PC-9 (cell line): Measurements from ENCODE around the gene KCNA1. TPM values are rescaled to one million over a fixed set of nuclear protein-coding genes. Genes with fewer than 3 reads are reported as not detected.

Source experiments
- BruUV-seq: library from RNA; stranded (reverse); fragments of 400-500 nt; replicated peaks from 2 replicates; lab custom pipeline; 2021; lab: Mats Ljungman, UMichigan
- CTCF ChIA-PET: fragments of 300-600 bp; sonication (Branson Sonifier 250); formaldehyde crosslinking; loops from one replicate; lab custom pipeline; 2022; ENCODE audit warnings: antibody characterized with exemption; lab: Charles Lee
- POLR2A ChIA-PET: fragments of 300-600 bp; sonication (Branson Sonifier 250); formaldehyde crosslinking; loops from one replicate; lab custom pipeline; 2022; ENCODE audit warnings: antibody characterized with exemption; ENCODE audit not compliant: unreplicated experiment; lab: Charles Lee
- DNase-seq, 2 experiments: peaks; one replicate each; pipeline versions ENCODE4 v3.0.0 to v3.0.0-alpha.2; 2015 to 2022; ENCODE audit warnings: mixed read lengths in 1 of 2
- H2AFZ ChIP-seq: fragments of 200-600 bp; sonication (generic); 2 replicates; pipeline ENCODE4 v1.8.1; 2017; ENCODE audit warnings: antibody characterized with exemption
- H3F3A ChIP-seq: fragments of 200-600 bp; sonication (generic); 2 replicates; pipeline ENCODE4 v1.8.1; 2017; ENCODE audit warnings: antibody characterized with exemption, mild to moderate bottlenecking, low read depth; ENCODE audit not compliant: insufficient read depth
- H3K27ac ChIP-seq: fragments of 200-600 bp; sonication (generic); 2 replicates; pipeline ENCODE4 v1.6.1; 2016; ENCODE audit warnings: mixed run types
- H3K27me3 ChIP-seq: fragments of 200-600 bp; sonication (generic); 2 replicates; pipeline ENCODE4 v1.6.1; 2016; ENCODE audit warnings: low read depth, mixed run types; ENCODE audit not compliant: insufficient read depth
- H3K36me3 ChIP-seq: fragments of 200-600 bp; sonication (generic); 2 replicates; pipeline ENCODE4 v1.6.1; 2016; ENCODE audit warnings: low read depth, mixed run types
- H3K4me1 ChIP-seq: fragments of 200-600 bp; sonication (generic); replicated peaks from 2 replicates; pipeline ENCODE4 v1.6.1; 2016; ENCODE audit warnings: mixed run types; ENCODE audit not compliant: insufficient read depth
- H3K4me2 ChIP-seq: fragments of 200-600 bp; sonication (generic); 2 replicates; pipeline ENCODE4 v1.6.1; 2017; ENCODE audit warnings: mixed run types
- H3K4me3 ChIP-seq: fragments of 200-600 bp; sonication (generic); 2 replicates; pipeline ENCODE4 v1.6.1; 2016; ENCODE audit warnings: mixed run types
- H3K79me2 ChIP-seq: fragments of 200-600 bp; sonication (generic); 2 replicates; pipeline ENCODE4 v1.6.1; 2017; ENCODE audit warnings: low read depth, mixed run types
- H3K9me2 ChIP-seq: fragments of 200-600 bp; sonication (generic); 2 replicates; pipeline ENCODE4 v1.8.1; 2017; ENCODE audit warnings: mild to moderate bottlenecking; ENCODE audit not compliant: insufficient read depth
- H3K9me3 ChIP-seq: fragments of 200-600 bp; sonication (generic); 2 replicates; pipeline ENCODE4 v1.8.1; 2016; ENCODE audit warnings: low read depth; ENCODE audit not compliant: insufficient read depth
- H4K20me1 ChIP-seq: fragments of 200-600 bp; sonication (generic); 2 replicates; pipeline ENCODE4 v1.8.1; 2017; ENCODE audit not compliant: insufficient read depth
- EZH2 ChIP-seq: fragments of 200-600 bp; sonication (generic); IDR thresholded peaks from 2 replicates; pipeline ENCODE4 v1.8.0; 2017; ENCODE audit warnings: antibody characterized with exemption, low read depth
- intact Hi-C: fragments of 100-400 bp; cut with micrococcal nuclease; formaldehyde crosslinking; loops from one replicate; pipeline ENCODE4 v1.10.0; 2022; ENCODE audit not compliant: unreplicated experiment
- total RNA-seq: library from RNA; stranded (reverse); gene quantifications from 2 replicates; pipeline ENCODE4 v1.2.3, GENCODE V29; 2021
- TF ChIP-seq, protein P1 (sequence below): fragments of 200-600 bp; sonication (generic); conservative IDR thresholded peaks from 2 replicates; pipeline ENCODE4 v1.6.1; 2017; ENCODE audit warnings: mixed run types, antibody characterized with exemption, mild to moderate bottlenecking, moderate library complexity

KCNA1 gene
- total RNA-seq, 1 experiment from 2014 or later = not detected

GRCh38 chr12:4933411-4933810 lies 23.7 kb downstream of the KCNA1 start:
- Histone ChIP-seq H3K27ac (no peak overlapping the region), H4K20me1 (no peaks in the 10 kb centered on the region), H3K9me2 (no peaks in the 10 kb centered on the region), H2AFZ (no peak overlapping the region), H3K79me2 (no peaks in the 10 kb centered on the region), H3F3A (no peaks in the 10 kb centered on the region), H3K4me3 (no peak overlapping the region), H3K9me3 (no peaks in the 10 kb centered on the region), H3K36me3 (no peaks in the 10 kb centered on the region), H3K4me1 (no peaks in the 10 kb centered on the region), H3K4me2 (no peak overlapping the region), H3K27me3 (peaks cover 61% of the 10 kb centered on the region)
- DNase-seq = no peak
- intact Hi-C loops = no loop called here
- no peak for TF ChIP-seq EZH2
- TF ChIP-seq, protein P1, sequence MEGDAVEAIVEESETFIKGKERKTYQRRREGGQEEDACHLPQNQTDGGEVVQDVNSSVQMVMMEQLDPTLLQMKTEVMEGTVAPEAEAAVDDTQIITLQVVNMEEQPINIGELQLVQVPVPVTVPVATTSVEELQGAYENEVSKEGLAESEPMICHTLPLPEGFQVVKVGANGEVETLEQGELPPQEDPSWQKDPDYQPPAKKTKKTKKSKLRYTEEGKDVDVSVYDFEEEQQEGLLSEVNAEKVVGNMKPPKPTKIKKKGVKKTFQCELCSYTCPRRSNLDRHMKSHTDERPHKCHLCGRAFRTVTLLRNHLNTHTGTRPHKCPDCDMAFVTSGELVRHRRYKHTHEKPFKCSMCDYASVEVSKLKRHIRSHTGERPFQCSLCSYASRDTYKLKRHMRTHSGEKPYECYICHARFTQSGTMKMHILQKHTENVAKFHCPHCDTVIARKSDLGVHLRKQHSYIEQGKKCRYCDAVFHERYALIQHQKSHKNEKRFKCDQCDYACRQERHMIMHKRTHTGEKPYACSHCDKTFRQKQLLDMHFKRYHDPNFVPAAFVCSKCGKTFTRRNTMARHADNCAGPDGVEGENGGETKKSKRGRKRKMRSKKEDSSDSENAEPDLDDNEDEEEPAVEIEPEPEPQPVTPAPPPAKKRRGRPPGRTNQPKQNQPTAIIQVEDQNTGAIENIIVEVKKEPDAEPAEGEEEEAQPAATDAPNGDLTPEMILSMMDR = no peak
- no TSS peak for BruUV-seq
- ChIA-PET CTCF (no interaction called here), POLR2A (no interaction called here)

DNA sequence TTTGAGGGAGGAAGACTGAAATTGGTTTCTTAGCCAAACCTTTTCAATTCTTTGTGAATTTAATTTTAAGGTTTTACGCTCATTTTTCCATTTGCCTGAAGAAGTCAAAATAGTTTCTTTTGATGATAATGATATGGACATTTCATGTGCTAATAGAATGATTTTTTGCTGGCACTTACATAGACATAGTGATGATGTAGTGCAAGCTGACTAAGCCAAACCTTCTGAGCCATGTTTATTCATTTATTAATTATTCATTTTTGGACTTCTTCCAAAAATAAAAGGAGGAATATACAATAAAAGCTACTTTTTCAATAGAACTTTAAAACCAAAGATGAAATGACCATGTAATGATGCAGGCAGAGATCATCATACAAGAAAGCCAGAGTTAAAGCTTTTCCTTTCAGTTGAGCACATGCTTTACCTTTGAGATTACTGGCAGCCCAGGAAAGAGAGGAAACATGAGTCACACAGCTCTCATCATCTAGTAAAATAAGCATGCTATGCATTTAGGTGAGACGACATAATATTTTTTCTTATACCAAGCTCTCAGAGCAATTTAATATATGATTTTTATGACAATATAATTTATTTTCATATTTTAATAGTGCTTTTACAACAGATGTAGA lies 24.8 kb downstream of the KCNA1 start:
- ChIA-PET POLR2A (no interaction called here), CTCF (no interaction called here)
- no TSS peak for BruUV-seq
- TF ChIP-seq, protein P1 = no peak
- no peak for TF ChIP-seq EZH2
- Histone ChIP-seq H2AFZ (no peak overlapping the region), H4K20me1 (0 out of 2 replicates have a peak, but pooled peaks cover 5% of the 10 kb centered on the region), H3K4me2 (no peak overlapping the region), H3K9me2 (no peaks in the 10 kb centered on the region), H3K27me3 (peaks cover 61% of the 10 kb centered on the region), H3K27ac (no peak overlapping the region), H3K4me1 (no peaks in the 10 kb centered on the region), H3K4me3 (no peak overlapping the region), H3F3A (no peaks in the 10 kb centered on the region), H3K9me3 (no peaks in the 10 kb centered on the region), H3K36me3 (no peaks in the 10 kb centered on the region), H3K79me2 (no peaks in the 10 kb centered on the region)
- intact Hi-C loops = no loop called here
- DNase-seq = no peak

- DNase-seq = no peak
- H3K27me3 ChIP-seq = peaks cover 74% of the 10 kb centered on the region
These were observed 29.2 kb downstream of the KCNA1 start for GRCh38 chr12:4938900-4939299.

More at GRCh38 chr12:4938900-4939299, 29.2 kb downstream of the KCNA1 start:
- BruUV-seq = no TSS peak
- Histone ChIP-seq H3K4me1 (no peaks in the 10 kb centered on the region), H3F3A (no peaks in the 10 kb centered on the region), H4K20me1 (0 out of 2 replicates have a peak, but pooled peaks cover 5% of the 10 kb centered on the region), H3K9me2 (no peaks in the 10 kb centered on the region), H3K4me3 (no peak overlapping the region), H3K27ac (no peak overlapping the region), H2AFZ (no peak overlapping the region), H3K79me2 (no peaks in the 10 kb centered on the region), H3K4me2 (no peak overlapping the region), H3K9me3 (no peaks in the 10 kb centered on the region), H3K36me3 (no peaks in the 10 kb centered on the region)
- ChIA-PET POLR2A (interaction anchor here (0.6 kb wide), 1 partner anchor 791 kb away, joined by 3 read pairs; no protein-coding TSS in a partner anchor), CTCF (no interaction called here)
- intact Hi-C loops = no loop called here
- TF ChIP-seq, protein P1 = no peak
- TF ChIP-seq EZH2 = no peak
